H1 (cell line): ENCODE measurements around the gene NAV2. TPM values are rescaled to one million over a fixed set of nuclear protein-coding genes. Genes with fewer than 3 reads are reported as not detected.

ENCODE experiments used
- CTCF ChIA-PET: fragments of 300-600 bp; sonication (Branson Sonifier 250); formaldehyde crosslinking; loops from one replicate; lab custom pipeline; 2021; ENCODE audit not compliant: partially characterized antibody; lab: Charles Lee
- POLR2A ChIA-PET: fragments of 300-600 bp; sonication (Branson Sonifier 250); formaldehyde crosslinking; loops from one replicate; lab custom pipeline; 2021; ENCODE audit warnings: inconsistent platforms; ENCODE audit not compliant: partially characterized antibody; lab: Charles Lee
- DNase-seq, 2 experiments: peaks; one replicate each; pipeline versions ENCODE4 v3.0.0 to v3.0.0-alpha.2; 2010 to 2022; ENCODE audit warnings: low spot score in 2 of 2, low read depth in 1 of 2, mixed read lengths in 1 of 2
- FAIRE-seq: peaks from 2 replicates; lab custom pipeline; 2011; peaks lifted over from hg19 to GRCh38; lab: Jason Lieb, UNC
- H2AFZ ChIP-seq: 2 replicates; pipeline ENCODE4 v1.8.1; 2012; ENCODE audit warnings: low read length, inconsistent platforms
- H2AK5ac ChIP-seq: 2 replicates; pipeline ENCODE4 v1.6.1; 2013; ENCODE audit warnings: low read depth, low read length
- H2BK120ac ChIP-seq: replicated peaks from 2 replicates; pipeline ENCODE3; 2013; ENCODE audit warnings: low read depth, low read length, inconsistent platforms
- H2BK12ac ChIP-seq: 2 replicates; pipeline ENCODE4 v1.6.1; 2013; ENCODE audit warnings: low read depth, low read length
- H2BK15ac ChIP-seq: 2 replicates; pipeline ENCODE4 v1.6.1; 2013; ENCODE audit warnings: low read length
- H2BK20ac ChIP-seq: 2 replicates; pipeline ENCODE4 v1.6.1; 2013; ENCODE audit warnings: low read length
- H2BK5ac ChIP-seq: 2 replicates; pipeline ENCODE4 v1.6.1; 2013; ENCODE audit warnings: low read depth, low read length
- H3K14ac ChIP-seq: 2 replicates; pipeline ENCODE4 v1.6.1; 2013; ENCODE audit warnings: inconsistent platforms; ENCODE audit not compliant: insufficient read length
- H3K18ac ChIP-seq: 2 replicates; pipeline ENCODE4 v1.6.1; 2013; ENCODE audit warnings: low read length; ENCODE audit errors: extremely low read depth
- H3K23ac ChIP-seq: 2 replicates; pipeline ENCODE4 v1.6.1; 2013; ENCODE audit warnings: inconsistent platforms; ENCODE audit not compliant: insufficient read length
- H3K23me2 ChIP-seq: 2 replicates; pipeline ENCODE4 v1.6.1; 2013; ENCODE audit warnings: low read depth, low read length
- H3K27ac ChIP-seq: 2 replicates; pipeline ENCODE4 v1.6.1; 2011; ENCODE audit warnings: low read depth, low read length, inconsistent platforms
- H3K27me3 ChIP-seq, 4 experiments: replicated peaks in 1 of 4; 1 replicate in 1 of 4; 2 replicates in 3 of 4; pipeline versions ENCODE4 v1.6.1 to v1.8.1; 2011 to 2013; ENCODE audit warnings: low read length in 3 of 4, mild to moderate bottlenecking in 3 of 4, inconsistent platforms in 2 of 4, mixed read lengths in 2 of 4, moderate library complexity in 1 of 4; ENCODE audit not compliant: control insufficient read depth in 3 of 4, insufficient read depth in 3 of 4; ENCODE audit errors: extremely low read depth in 1 of 4
- H3K36me3 ChIP-seq, 4 experiments: 2 replicates each; pipeline versions ENCODE4 v1.6.1 to v1.8.1; 2011 to 2013; ENCODE audit warnings: mild to moderate bottlenecking in 4 of 4, low read length in 3 of 4, moderate library complexity in 2 of 4, control low read depth in 1 of 4, inconsistent platforms in 1 of 4; ENCODE audit not compliant: insufficient read depth in 4 of 4, control insufficient read depth in 2 of 4
- H3K4ac ChIP-seq: replicated peaks from 2 replicates; pipeline ENCODE3; 2013; ENCODE audit warnings: low read length, low read depth, mixed read lengths, inconsistent platforms; ENCODE audit not compliant: insufficient read length
- H3K4me1 ChIP-seq, 4 experiments: replicated peaks in 1 of 4; 1 replicate in 1 of 4; 2 replicates in 3 of 4; pipeline versions ENCODE4 v1.6.1 to v1.8.1; 2011 to 2013; ENCODE audit warnings: low read length in 3 of 4, inconsistent platforms in 2 of 4, mixed read lengths in 1 of 4; ENCODE audit not compliant: insufficient read depth in 4 of 4, control insufficient read depth in 3 of 4
- H3K4me2 ChIP-seq, 2 experiments: 2 replicates each; pipeline versions ENCODE4 v1.6.1 to v1.8.1; 2011 to 2013; ENCODE audit warnings: low read depth in 2 of 2, low read length in 2 of 2, control low read depth in 1 of 2, inconsistent platforms in 1 of 2, mild to moderate bottlenecking in 1 of 2; ENCODE audit not compliant: insufficient read depth in 1 of 2
- H3K4me3 ChIP-seq, 4 experiments: fragments of 200-600, 300-600 bp in 1 of 4; sonication (generic), shearing (Covaris generic), sonication (Bioruptor Twin) in 1 of 4; 2 replicates each; pipeline versions ENCODE4 v1.5.1 to v1.8.1; 2011 to 2016; ENCODE audit warnings: low read length in 4 of 4, low read depth in 3 of 4, control low read depth in 2 of 4, inconsistent platforms in 2 of 4, mild to moderate bottlenecking in 2 of 4, mixed read lengths in 1 of 4, moderate library complexity in 1 of 4; ENCODE audit not compliant: insufficient read depth in 2 of 4; ENCODE audit errors: extremely low read depth in 1 of 4
- H3K56ac ChIP-seq: replicated peaks from 2 replicates; pipeline ENCODE3; 2013; ENCODE audit warnings: low read depth, mild to moderate bottlenecking, mixed read lengths, low read length, inconsistent platforms; ENCODE audit not compliant: insufficient read length
- H3K79me1 ChIP-seq: 2 replicates; pipeline ENCODE4 v1.6.1; 2013; ENCODE audit warnings: low read depth, low read length, control low read depth
- H3K79me2 ChIP-seq, 2 experiments: 2 replicates each; pipeline versions ENCODE4 v1.6.1 to v1.8.1; 2012 to 2013; ENCODE audit warnings: low read length in 2 of 2, mild to moderate bottlenecking in 2 of 2, inconsistent platforms in 1 of 2; ENCODE audit not compliant: insufficient read depth in 2 of 2, control insufficient read depth in 1 of 2
- H3K9ac ChIP-seq, 4 experiments: replicated peaks in 1 of 4; 1 replicate in 1 of 4; 2 replicates in 3 of 4; pipeline versions ENCODE4 v1.6.1 to v1.8.1; 2011 to 2013; ENCODE audit warnings: low read depth in 3 of 4, low read length in 3 of 4, control low read depth in 2 of 4, mild to moderate bottlenecking in 2 of 4, moderate library complexity in 2 of 4, inconsistent platforms in 1 of 4; ENCODE audit errors: extremely low read depth in 1 of 4
- H3K9me3 ChIP-seq, 2 experiments: 2 replicates each; pipeline versions ENCODE4 v1.6.1 to v1.8.1; 2012 to 2013; ENCODE audit warnings: mild to moderate bottlenecking in 2 of 2, moderate library complexity in 2 of 2, control low read depth in 1 of 2, inconsistent platforms in 1 of 2, low read depth in 1 of 2, low read length in 1 of 2, mixed read lengths in 1 of 2; ENCODE audit not compliant: insufficient read depth in 2 of 2
- H4K20me1 ChIP-seq, 2 experiments: replicated peaks in 1 of 2; 2 replicates each; pipeline versions ENCODE3 to v1.8.1; 2011 to 2013; ENCODE audit warnings: inconsistent platforms in 2 of 2, low read length in 2 of 2, mild to moderate bottlenecking in 1 of 2; ENCODE audit not compliant: insufficient read depth in 2 of 2, control insufficient read depth in 1 of 2
- H4K5ac ChIP-seq: 2 replicates; pipeline ENCODE4 v1.6.1; 2013; ENCODE audit warnings: low read length, low read depth, mixed read lengths, inconsistent platforms; ENCODE audit not compliant: insufficient read length
- H4K8ac ChIP-seq: 2 replicates; pipeline ENCODE4 v1.8.0; 2013; ENCODE audit warnings: mild to moderate bottlenecking, moderate library complexity, low read length, inconsistent platforms; ENCODE audit not compliant: insufficient read depth; ENCODE audit errors: extremely low read depth
- H4K91ac ChIP-seq: replicated peaks from 2 replicates; pipeline ENCODE3; 2013; ENCODE audit warnings: low read length, mixed read lengths, inconsistent platforms; ENCODE audit not compliant: insufficient read length
- CEBPB ChIP-seq: IDR thresholded peaks from 2 replicates; pipeline ENCODE4 v1.6.1; 2012; ENCODE audit warnings: low read depth, low read length
- YY1 ChIP-seq: IDR thresholded peaks from 2 replicates; pipeline ENCODE4 v1.6.1; 2011; ENCODE audit warnings: low read depth, mild to moderate bottlenecking, low read length
- WGBS, 2 experiments: shearing (Covaris generic) in 1 of 2; methylation state at CpG; one replicate each; pipeline versions ENCODE4 v1.1.6 to v1.1.7; 2013 to 2015; ENCODE audit warnings: low lambda C conversion rate in 2 of 2, mixed read lengths in 2 of 2, inconsistent platforms in 1 of 2, low coverage in 1 of 2, missing lambda C conversion rate in 1 of 2; ENCODE audit not compliant: insufficient replicate concordance in 2 of 2, insufficient coverage in 1 of 2, insufficient read length in 1 of 2; ENCODE audit errors: extremely low coverage in 1 of 2, missing lambda C conversion rate in 1 of 2; 5-methylcytosine and 5-hydroxymethylcytosine counted together
- polyA plus RNA-seq, 7 experiments: library from polyadenylated mRNA; depleted of rRNA in 3 of 7; stranded (reverse) in 5 of 7; unstranded in 2 of 7; fragments of >200 nt in 5 of 7; fragments of 200-250 nt in 2 of 7; gene quantifications; 1 replicate in 5 of 7; 2 replicates in 1 of 7; 4 replicates in 1 of 7; pipeline versions ENCODE4 v1.2.1 to v1.2.3, GENCODE V29; 2011 to 2013; ENCODE audit warnings: missing spikeins in 2 of 7, mixed read lengths in 2 of 7
- total RNA-seq: library from RNA; stranded (reverse); fragmentation: NEBNext Ultra II Directional; extraction: Animal tissue kit (Norgen Biotek cat#: 25700); gene quantifications from 2 replicates; pipeline ENCODE4 v1.2.1, GENCODE V29; 2021

Gene NAV2
- total and polyA plus RNA-seq, 2 of the 8 experiments (the other 6 are each of a cell fraction or from before 2014, with no cell fraction given), result 35.6 to 73.6 TPM

DNA sequence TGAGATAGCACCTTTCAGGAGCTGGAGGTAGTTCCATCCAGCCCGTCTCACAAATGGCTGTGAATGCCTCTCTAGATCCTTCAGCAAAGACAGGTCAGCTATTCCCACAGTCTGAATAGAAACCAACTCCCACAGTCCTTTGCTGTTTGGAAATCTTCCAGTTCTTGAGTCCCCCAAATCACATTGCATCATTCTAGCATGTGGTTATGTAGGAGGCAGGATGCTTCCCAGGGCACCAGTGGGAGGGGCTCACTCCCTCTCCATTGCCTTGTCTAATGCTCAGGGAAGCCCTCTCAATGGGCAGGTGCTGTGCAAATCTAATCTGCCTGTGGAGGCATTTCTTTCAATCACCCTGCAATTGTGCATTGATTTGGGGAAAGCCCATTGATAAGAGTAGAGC lies 14.6 kb downstream of the NAV2 start:
- POLR2A ChIA-PET, result interaction anchor here (0.9 kb wide), 1 partner anchor 9 kb away, joined by 4 read pairs; no protein-coding TSS in a partner anchor
- no peak overlapping the region for H2BK15ac ChIP-seq

More for the DNA sequence above, 14.6 kb downstream of the NAV2 start:
- H2BK12ac ChIP-seq, result no peak overlapping the region
- no peaks in the 10 kb centered on the region for H3K9me3 ChIP-seq
- H3K9ac ChIP-seq, result no peak overlapping the region
- no peak overlapping the region for H4K8ac ChIP-seq
- H3K4me2 ChIP-seq, result no peak overlapping the region
- H4K91ac ChIP-seq, result no peak overlapping the region
- DNase-seq (no peak), FAIRE-seq (no peak)
- no peak overlapping the region for H3K18ac ChIP-seq
- no peak overlapping the region for H4K5ac ChIP-seq
- H3K79me2 ChIP-seq, result no peaks in the 10 kb centered on the region
- no peaks in the 10 kb centered on the region for H4K20me1 ChIP-seq
- H2BK120ac ChIP-seq, result no peak overlapping the region
- no peaks in the 10 kb centered on the region for H3K79me1 ChIP-seq
- no peak overlapping the region for H2AK5ac ChIP-seq
- H3K56ac ChIP-seq, result no peak overlapping the region
- no peak overlapping the region for H2BK20ac ChIP-seq
- H3K4me1 ChIP-seq, result no peaks in the 10 kb centered on the region
- H3K27me3 ChIP-seq, result no peaks in the 10 kb centered on the region
- no peak overlapping the region for H3K14ac ChIP-seq
- no peak overlapping the region for H3K27ac ChIP-seq
- H3K23me2 ChIP-seq, result no peaks in the 10 kb centered on the region
- no peak overlapping the region for H3K23ac ChIP-seq
- no peaks in the 10 kb centered on the region for H3K36me3 ChIP-seq
- CTCF ChIA-PET, result interaction anchor here (1.0 to 2.3 kb wide), 7 partner anchors 10 to 179 kb away, joined by 3 to 16 read pairs (median 5); no protein-coding TSS in a partner anchor
- H3K4me3 ChIP-seq, result no peak overlapping the region
- 95% methylated on average over 1 of the region's 1 CpG; no CpG with 5 or more reads in 1 of the 2 experiments for WGBS, 2 experiments
- no peak for TF ChIP-seq YY1
- peak; percentile 33; the same call in 1 of the 2 replicates for TF ChIP-seq CEBPB
- no peak overlapping the region for H2BK5ac ChIP-seq
- no peak overlapping the region for H3K4ac ChIP-seq
- no peak overlapping the region for H2AFZ ChIP-seq
